Measurements from ENCODE around the gene CHL1. TPM values are rescaled to one million over a fixed set of nuclear protein-coding genes. Genes with fewer than 3 reads are reported as not detected.

The CHL1 gene
- total RNA-seq, 4 donors from 2014 or later = 3.7 to 44.3 (median 23.4) TPM

DNA sequence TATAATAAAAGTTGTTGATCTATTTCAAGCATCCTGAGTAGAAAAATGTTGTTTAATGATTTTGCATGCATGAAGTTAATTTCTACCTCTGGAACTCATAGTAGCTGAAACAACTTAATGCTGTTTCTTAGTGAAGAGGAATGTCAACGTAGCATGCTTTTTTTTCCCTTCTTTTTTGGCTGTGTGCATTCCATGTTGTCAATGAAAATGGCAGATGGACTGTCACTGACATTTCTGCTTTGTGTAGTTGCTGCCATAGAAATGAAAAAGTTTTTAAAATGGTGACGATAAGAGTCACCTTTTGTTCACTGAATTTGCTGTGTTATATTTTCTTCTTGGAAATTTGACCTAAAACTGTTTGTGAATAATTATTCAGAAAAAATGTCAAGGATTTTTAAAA, 116.3 kb downstream of the CHL1 start:
- H3K4me1 ChIP-seq = no peaks in the 10 kb centered on the region
- no peaks in the 10 kb centered on the region for H3K9me3 ChIP-seq
- DNase-seq = no peak
- no peak overlapping the region for H3K27ac ChIP-seq
- TF ChIP-seq POLR2A (IDR thresholded peaks at IDR 0.05) = no peak
- TF ChIP-seq, protein P1, sequence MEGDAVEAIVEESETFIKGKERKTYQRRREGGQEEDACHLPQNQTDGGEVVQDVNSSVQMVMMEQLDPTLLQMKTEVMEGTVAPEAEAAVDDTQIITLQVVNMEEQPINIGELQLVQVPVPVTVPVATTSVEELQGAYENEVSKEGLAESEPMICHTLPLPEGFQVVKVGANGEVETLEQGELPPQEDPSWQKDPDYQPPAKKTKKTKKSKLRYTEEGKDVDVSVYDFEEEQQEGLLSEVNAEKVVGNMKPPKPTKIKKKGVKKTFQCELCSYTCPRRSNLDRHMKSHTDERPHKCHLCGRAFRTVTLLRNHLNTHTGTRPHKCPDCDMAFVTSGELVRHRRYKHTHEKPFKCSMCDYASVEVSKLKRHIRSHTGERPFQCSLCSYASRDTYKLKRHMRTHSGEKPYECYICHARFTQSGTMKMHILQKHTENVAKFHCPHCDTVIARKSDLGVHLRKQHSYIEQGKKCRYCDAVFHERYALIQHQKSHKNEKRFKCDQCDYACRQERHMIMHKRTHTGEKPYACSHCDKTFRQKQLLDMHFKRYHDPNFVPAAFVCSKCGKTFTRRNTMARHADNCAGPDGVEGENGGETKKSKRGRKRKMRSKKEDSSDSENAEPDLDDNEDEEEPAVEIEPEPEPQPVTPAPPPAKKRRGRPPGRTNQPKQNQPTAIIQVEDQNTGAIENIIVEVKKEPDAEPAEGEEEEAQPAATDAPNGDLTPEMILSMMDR (IDR thresholded peaks at IDR 0.05) = no peak
- no peaks in the 10 kb centered on the region for H3K36me3 ChIP-seq
- no peak overlapping the region for H3K4me3 ChIP-seq
- intact Hi-C loops (cut with DNase I) = no loop called here
- H3K27me3 ChIP-seq = peaks cover 0 to 3% (median 0%) of the 10 kb centered on the region in 4 donors
- WGBS, 2 donors = 44 to 70% methylated on average over 2 of the region's 2 CpGs

- TF ChIP-seq, protein P1 (IDR thresholded peaks at IDR 0.05) = no peak
- TF ChIP-seq POLR2A (IDR thresholded peaks at IDR 0.05) = no peak
- Histone ChIP-seq H3K36me3 (no peaks in the 10 kb centered on the region), H3K4me3 (no peak overlapping the region), H3K27me3 (no peaks in the 10 kb centered on the region), H3K27ac (no peak overlapping the region), H3K9me3 (no peaks in the 10 kb centered on the region), H3K4me1 (no peaks in the 10 kb centered on the region)
- 67 to 80% methylated on average over 3 of the region's 3 CpGs for WGBS, 2 donors
- DNase-seq = no peak
- intact Hi-C loops (cut with DNase I) = no loop called here
Observed at GRCh38 chr3:317012-317411, 120.4 kb downstream of the CHL1 start.

DNA sequence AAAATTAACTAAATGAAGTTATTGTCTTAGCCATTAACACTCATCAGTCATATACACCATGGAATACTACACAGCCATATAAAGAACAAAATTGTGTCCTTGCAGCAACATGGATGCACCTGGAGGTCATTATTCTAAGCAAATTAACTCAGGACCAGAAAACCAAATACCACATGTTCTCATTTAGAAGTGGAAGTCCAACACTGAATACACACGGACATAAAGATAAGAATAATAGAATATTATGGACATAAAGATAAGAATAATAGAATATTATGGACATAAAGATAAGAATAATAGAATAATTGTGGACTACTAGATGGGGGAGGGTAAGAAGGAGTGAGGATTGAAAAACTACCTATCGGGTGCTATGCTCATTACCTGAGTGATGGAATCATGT, 122.3 kb downstream of the CHL1 start:
- intact Hi-C loops (cut with DNase I) = no loop called here
- H3K27ac ChIP-seq = no peak overlapping the region
- no peaks in the 10 kb centered on the region for H3K27me3 ChIP-seq
- H3K4me1 ChIP-seq = no peaks in the 10 kb centered on the region
- H3K4me3 ChIP-seq = no peak overlapping the region
- no peak for DNase-seq
- no peaks in the 10 kb centered on the region for H3K36me3 ChIP-seq
- no peaks in the 10 kb centered on the region for H3K9me3 ChIP-seq
- 65 to 81% methylated on average over 2 of the region's 2 CpGs for WGBS, 2 donors
- TF ChIP-seq POLR2A (IDR thresholded peaks at IDR 0.05) = no peak
- TF ChIP-seq, protein P1 (IDR thresholded peaks at IDR 0.05) = no peak

DNA sequence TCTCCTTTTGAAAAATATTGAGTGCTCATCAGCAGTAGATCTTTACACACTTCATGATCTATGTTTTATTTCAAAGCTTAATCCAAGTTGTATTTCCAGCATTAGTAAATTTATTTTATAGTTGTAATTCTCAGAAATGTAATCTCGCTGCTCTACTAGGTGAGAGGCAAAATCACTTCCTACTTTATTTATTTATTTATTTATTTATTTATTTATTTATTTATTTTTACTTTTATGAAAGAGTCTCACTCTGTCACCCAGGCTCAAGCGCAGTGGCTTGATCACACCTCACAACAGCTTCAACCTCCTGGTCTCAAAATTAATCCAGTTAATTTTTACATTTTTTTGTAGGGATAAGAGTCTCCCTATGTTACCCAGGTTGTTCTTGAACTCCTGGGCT, 127.9 kb downstream of the CHL1 start:
- intact Hi-C loops (cut with DNase I) = no loop called here
- WGBS, 2 donors = 96 to 98% methylated on average over 2 of the region's 2 CpGs
- H3K27ac ChIP-seq = no peak overlapping the region
- no peaks in the 10 kb centered on the region for H3K27me3 ChIP-seq
- no peak overlapping the region for H3K4me3 ChIP-seq
- TF ChIP-seq POLR2A (IDR thresholded peaks at IDR 0.05) = no peak
- TF ChIP-seq, protein P1 (IDR thresholded peaks at IDR 0.05) = no peak
- no peaks in the 10 kb centered on the region for H3K36me3 ChIP-seq
- H3K9me3 ChIP-seq = no peaks in the 10 kb centered on the region
- DNase-seq = no peak
- no peaks in the 10 kb centered on the region for H3K4me1 ChIP-seq

DNA sequence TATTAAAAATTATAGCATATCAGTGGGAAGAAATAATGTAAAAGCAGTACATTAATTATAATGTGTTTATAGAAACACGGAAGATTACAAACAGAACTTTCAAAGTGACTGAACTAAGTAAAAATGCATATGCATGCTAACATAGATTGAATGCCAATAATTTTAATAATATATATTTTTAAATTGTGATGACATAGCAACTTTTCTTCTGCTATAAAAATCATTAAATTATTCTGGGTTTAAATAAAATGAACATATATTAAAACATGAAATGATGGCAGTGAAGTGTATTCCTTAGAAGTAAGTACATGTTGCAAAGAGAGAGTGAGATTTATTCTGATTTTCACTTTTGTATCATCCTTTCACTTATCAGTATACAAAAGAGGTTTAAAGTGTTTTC, 128.9 kb downstream of the CHL1 start:
- no peak for DNase-seq
- no peak overlapping the region for H3K27ac ChIP-seq
- H3K4me1 ChIP-seq = no peaks in the 10 kb centered on the region
- intact Hi-C loops (cut with DNase I) = no loop called here
- 80 to 91% methylated on average over 1 of the region's 1 CpG for WGBS, 2 donors
- H3K9me3 ChIP-seq = no peaks in the 10 kb centered on the region
- no peaks in the 10 kb centered on the region for H3K27me3 ChIP-seq
- TF ChIP-seq, protein P1 (IDR thresholded peaks at IDR 0.05) = no peak
- no peak for TF ChIP-seq POLR2A (IDR thresholded peaks at IDR 0.05)
- H3K36me3 ChIP-seq = no peaks in the 10 kb centered on the region
- H3K4me3 ChIP-seq = no peak overlapping the region

All from esophagus squamous epithelium (tissue), 5 donors.